ENCODE measurements around the gene RBM10.

- no peak for TF ChIP-seq CTCF (IDR thresholded peaks at IDR 0.05)
- TF ChIP-seq POLR2A (IDR thresholded peaks at IDR 0.05): no peak
Measured at GRCh38 chrX:47097018-47097417, 48.0 kb upstream of the RBM10 start.
